NOMO-1 treated with DMSO at 0.1 percent for 48 hours (cell line): ENCODE data around the gene PRKAB1.
"Not testable (repeated sequence)": the region's sequence is repeated elsewhere in the genome, so short reads cannot be mapped to it uniquely, and the experiment has no call there.

Experiments used
- DNase-seq: peaks from one replicate; lab custom pipeline; 2025; ENCODE audit not compliant: unreplicated experiment; lab: John Stamatoyannopoulos, UW

Gene PRKAB1, protein sequence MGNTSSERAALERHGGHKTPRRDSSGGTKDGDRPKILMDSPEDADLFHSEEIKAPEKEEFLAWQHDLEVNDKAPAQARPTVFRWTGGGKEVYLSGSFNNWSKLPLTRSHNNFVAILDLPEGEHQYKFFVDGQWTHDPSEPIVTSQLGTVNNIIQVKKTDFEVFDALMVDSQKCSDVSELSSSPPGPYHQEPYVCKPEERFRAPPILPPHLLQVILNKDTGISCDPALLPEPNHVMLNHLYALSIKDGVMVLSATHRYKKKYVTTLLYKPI

DNA sequence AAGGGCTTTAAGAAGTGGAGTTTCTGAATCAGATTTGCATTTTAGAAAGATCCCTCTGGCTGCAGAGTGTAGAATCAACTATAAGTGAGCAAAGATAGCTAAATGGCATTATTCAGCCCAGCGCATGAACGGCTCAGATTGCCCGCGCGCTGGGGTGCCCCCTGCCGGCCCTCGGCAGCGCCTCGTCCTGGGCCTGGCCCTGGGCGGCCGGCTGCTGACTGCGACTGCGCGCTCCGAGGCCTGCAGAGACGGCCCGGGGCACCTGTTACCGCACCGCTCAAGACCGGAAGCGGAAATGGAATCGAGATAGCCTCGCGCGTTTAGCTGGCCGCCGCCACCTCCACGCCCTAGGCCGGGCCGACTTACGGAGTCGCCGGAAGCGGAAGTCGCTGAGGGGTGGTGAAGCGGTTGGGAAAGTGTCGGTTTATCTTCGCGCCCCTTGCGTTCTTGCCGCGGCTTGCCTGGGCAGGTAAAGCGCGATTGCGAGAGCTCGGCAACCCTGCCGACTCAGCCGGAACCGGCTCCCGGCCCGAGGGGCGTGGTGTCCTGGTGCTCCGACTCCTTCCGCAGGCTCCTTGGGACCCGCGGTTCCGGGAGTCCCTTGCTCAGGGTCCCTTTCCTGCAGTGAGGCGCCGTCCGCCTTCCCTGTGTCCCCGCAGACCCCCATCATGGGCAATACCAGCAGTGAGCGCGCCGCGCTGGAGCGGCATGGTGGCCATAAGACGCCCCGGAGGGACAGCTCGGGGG lies at the start of gene PRKAB1:
PRKAB1 (plus strand) TSS at position 557 of the 747 bp plus-strand sequence; CDS start at position 669, 112 bp downstream.
- peak; percentile 98 for DNase-seq

DNA sequence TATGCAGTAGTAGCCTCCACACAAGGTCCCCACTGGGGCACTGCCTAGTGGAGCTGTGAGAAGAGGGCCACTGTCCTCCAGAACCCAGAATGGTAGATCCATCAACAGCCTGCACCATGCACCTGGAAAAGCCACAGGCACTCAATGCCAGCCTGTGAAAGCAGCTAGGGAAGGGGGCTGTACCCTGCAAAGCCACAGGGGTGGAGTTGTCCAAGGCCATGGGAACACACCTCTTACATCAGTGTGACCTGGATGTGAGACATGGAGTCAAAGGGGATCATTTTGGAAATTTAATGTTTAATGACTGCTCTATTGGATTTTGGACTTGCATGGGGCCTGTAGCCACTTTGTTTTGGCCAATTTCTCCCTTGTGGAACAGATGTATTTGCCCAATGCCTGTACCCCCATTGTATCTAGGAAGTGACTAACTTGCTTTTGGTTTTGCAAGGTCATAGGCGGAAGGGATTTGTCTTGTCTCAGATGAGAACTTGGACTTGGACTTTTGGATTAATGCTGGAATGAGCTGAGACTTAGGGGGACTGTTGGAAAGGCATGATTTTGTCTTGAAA lies 49.5 kb upstream of the PRKAB1 start:
- DNase-seq: not testable (repeated sequence)

GRCh38 chr12:119620490-119620889 lies 47.4 kb upstream of the PRKAB1 start:
- no peak for DNase-seq

GRCh38 chr12:119621878-119622277 lies 46.1 kb upstream of the PRKAB1 start:
- no peak for DNase-seq

- no peak for DNase-seq
Observed at GRCh38 chr12:119624966-119625365, 43.0 kb upstream of the PRKAB1 start.

DNA sequence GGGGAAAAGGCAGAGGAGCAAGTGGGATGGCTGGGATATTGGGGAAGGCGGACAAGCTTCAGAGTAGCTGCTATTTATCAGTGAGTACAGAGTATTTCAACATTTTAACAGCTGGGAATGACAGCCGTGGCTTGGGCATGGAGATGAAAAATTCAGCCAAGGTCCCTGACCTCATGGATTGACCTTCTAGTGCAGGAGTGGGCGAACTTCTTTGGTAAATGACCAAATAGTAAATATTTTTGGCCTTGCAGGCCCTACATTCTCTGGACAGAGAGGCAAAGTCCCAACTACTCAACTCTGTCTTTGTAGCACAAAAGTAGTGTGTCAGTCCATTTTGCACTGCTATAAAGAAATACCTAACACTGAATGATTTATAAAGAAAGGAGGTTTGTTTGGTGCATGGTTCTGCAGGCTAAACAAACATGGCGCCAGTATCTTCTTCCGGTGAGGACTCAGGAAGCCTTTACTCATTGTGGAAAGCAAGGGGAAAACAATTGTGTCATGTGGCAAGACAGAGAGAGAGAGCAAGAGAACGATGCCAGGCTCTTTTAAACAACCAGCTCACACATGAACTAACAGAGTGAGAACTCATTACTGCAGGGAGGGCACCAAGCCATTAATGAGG lies 40.8 kb upstream of the PRKAB1 start:
- no peak for DNase-seq

DNA sequence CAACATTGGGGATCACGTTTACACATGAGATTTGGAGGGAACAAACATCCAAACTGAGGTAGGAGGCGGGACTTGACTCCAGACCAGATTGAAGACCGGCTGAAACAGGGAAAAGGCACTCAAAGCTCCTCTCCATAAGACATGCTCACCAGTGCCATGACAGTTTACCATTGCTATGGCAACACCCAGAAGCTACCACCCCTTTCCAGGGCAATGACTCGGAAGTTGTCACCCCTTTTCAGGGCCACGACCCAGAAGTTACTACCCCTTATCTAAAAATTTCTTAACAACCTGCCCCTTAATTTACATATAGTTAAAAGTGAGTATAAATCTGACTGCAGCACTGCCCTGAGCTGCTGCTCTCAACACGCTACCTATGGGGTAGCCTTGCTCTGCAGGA lies 40.2 kb upstream of the PRKAB1 start:
- DNase-seq: no peak

DNA sequence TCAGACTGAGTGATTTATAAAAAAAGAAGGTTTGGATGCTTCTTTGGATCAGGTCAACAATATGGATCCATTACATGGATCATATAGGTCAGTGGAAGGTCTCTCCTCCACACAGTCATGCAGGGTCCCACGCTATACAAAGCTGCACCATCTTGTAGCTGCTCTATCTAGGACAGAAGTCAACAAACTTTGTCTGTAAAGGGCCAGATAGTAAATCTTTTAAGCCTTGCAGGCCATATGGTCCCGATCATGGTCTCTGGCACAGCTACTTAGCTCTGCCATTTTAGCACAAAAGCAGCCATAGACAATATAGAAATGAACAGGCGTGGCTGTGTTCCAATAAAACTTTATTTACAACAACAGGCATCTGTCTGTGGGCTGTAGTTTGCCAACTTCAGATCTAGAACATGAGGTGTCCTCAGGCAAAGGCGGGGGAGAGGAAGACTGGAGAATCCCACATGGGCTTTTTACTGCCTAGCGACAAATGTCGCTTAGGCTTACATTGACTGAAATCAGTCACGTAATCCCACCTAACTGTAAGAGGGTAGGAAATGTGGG lies 37.6 kb upstream of the PRKAB1 start:
- DNase-seq: no peak

- no peak for DNase-seq
Observed at GRCh38 chr12:119630962-119631550, 36.9 kb upstream of the PRKAB1 start.

- DNase-seq: no peak
Observed at GRCh38 chr12:119631930-119632678, 35.8 kb upstream of the PRKAB1 start.

DNA sequence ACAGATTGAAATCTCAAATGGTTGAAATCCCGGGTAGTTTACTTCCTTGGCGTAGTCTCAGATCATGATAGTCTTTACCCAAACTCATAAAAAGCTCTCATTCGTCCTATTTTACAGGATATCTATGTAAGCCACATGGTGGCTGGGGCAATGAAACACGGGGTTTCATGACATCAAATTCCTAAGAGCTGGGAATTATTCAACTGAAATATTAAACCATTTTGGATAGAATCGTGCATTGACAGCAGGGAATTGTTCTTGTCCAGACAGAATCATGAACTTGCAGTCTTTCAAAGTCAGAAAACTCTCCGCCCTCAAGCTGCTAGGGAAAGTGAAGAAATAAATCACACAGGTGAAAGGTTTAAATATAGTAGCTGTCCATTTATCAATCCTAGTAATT lies 33.2 kb upstream of the PRKAB1 start:
- DNase-seq: no peak

DNA sequence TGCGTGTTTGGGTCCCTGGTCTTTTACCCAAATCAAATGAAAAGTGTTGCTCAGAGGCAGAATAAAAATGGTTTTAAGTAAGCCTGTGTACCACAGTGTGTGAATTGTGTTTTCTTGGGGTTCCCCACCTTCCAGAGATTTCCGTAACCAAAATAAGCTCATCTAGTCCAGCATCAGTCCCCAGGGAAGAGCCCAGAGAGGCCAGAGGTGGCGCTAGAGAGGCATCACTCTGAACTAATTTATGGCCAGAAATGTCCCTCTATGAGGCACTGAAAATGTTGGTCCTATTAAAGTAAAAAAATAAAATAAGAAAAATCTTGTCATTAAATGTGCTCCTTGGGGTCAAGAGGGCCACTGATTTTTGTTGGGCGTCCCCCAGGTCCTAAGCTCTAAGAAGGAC lies 24.9 kb upstream of the PRKAB1 start:
- no peak for DNase-seq

GRCh38 chr12:119644930-119645329 lies 23.0 kb upstream of the PRKAB1 start:
- DNase-seq: no peak

DNA sequence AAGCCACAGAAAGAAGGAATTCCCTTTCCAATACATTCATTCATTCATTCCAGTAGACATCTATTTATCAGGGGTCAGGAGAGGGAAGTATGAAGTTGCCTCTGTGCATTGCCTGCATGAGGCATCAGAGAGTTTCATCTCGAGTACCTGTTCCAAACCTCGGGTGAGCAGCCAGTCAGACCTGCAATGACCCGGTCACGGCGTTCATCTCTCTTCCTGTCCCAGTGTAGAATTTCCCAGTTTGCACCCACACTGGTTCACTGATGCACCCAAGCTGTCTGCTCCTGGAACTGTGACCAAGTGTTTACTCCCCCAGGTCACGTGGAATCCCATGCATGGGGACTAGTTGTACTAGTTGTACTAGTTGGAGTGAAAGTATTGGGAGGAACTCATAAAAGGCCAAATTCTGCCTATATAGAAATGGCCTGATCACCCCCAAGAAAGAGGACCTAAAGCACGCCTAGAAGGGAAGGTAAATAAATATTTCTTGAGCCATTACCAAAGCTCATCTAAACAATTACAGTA lies 22.3 kb upstream of the PRKAB1 start:
- DNase-seq: no peak

GRCh38 chr12:119649202-119649808 lies 18.6 kb upstream of the PRKAB1 start:
- DNase-seq: peak; percentile 11

DNA sequence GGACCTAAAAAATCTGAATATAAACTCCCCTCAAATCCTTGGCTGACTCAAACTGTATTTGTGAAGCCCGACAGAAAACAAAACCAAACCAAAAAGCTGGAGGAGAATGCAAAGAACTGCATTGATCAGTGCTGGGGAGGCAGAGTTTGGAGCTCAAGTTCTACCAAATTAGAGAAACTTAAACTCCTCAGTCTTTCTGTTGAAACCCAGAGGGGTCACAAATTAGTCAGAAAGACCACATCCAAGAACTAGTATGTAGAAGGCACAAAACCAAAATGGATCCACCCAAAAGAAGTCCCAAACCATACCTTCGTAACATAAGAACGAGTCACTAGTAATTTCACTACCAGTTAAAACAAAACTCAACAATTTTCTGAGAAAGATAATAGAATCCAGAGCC lies 15.3 kb upstream of the PRKAB1 start:
- no peak for DNase-seq

GRCh38 chr12:119657001-119657400 lies 10.9 kb upstream of the PRKAB1 start:
- not testable (repeated sequence) for DNase-seq

- not testable (repeated sequence) for DNase-seq
Observed at GRCh38 chr12:119658166-119658565, 9.8 kb upstream of the PRKAB1 start.

GRCh38 chr12:119659289-119659897 lies 8.5 kb upstream of the PRKAB1 start:
- DNase-seq: peak; percentile 39
